Suprapubic skin (tissue), 4 donors: ENCODE data around the gene FBXL19. TPM values are rescaled to one million over a fixed set of nuclear protein-coding genes. Genes with fewer than 3 reads are reported as not detected.

Experiments
- DNase-seq, 2 donors: peaks; one replicate each; pipeline ENCODE4 v3.0.0-alpha.2; 2019; ENCODE audit warnings: low spot score in 2 of 2
- H3K27ac ChIP-seq: fragments of 200-600 bp; sonication (generic); one replicate; pipeline ENCODE4 v1.5.1; 2019
- H3K27me3 ChIP-seq: fragments of 200-600 bp; sonication (generic); one replicate; pipeline ENCODE4 v1.5.1; 2019
- H3K36me3 ChIP-seq: fragments of 200-600 bp; sonication (generic); one replicate; pipeline ENCODE4 v1.5.1; 2019
- H3K4me1 ChIP-seq: fragments of 200-600 bp; sonication (generic); one replicate; pipeline ENCODE4 v1.5.1; 2019
- H3K4me3 ChIP-seq: fragments of 200-600 bp; sonication (generic); one replicate; pipeline ENCODE4 v1.5.1; 2019; ENCODE audit warnings: mild to moderate bottlenecking
- H3K9me3 ChIP-seq: fragments of 200-600 bp; sonication (generic); one replicate; pipeline ENCODE4 v1.5.1; 2019
- CTCF ChIP-seq, 2 donors: fragments of 200-600 bp in 1 of 2; fragments of 450-650 bp in 1 of 2; sonication (generic) in 1 of 2; IDR thresholded peaks; one replicate each; pipeline ENCODE4 v1.5.1; 2016 to 2019; ENCODE audit warnings: antibody characterized with exemption in 2 of 2, mild to moderate bottlenecking in 1 of 2, moderate library complexity in 1 of 2
- EP300 ChIP-seq: sonication (generic); formaldehyde crosslinking; IDR thresholded peaks from one replicate; pipeline ENCODE4 v1.6.1; 2017; ENCODE audit warnings: antibody characterized with exemption
- POLR2A ChIP-seq, 2 donors: fragments of 450-650 bp; IDR thresholded peaks; one replicate each; pipeline ENCODE4 v1.6.1; 2017; ENCODE audit warnings: antibody characterized with exemption in 2 of 2, mild to moderate bottlenecking in 2 of 2, moderate library complexity in 2 of 2
- POLR2AphosphoS5 ChIP-seq, 3 donors: sonication (generic); formaldehyde crosslinking; IDR thresholded peaks; one replicate each; pipeline ENCODE4 v1.6.1; 2017; ENCODE audit warnings: antibody characterized with exemption in 3 of 3
- WGBS: methylation state at CpG from one replicate; pipeline ENCODE4 v1.1.5; 2018; 5-methylcytosine and 5-hydroxymethylcytosine counted together
- total RNA-seq, 4 donors: library from RNA; depleted of rRNA; stranded (reverse); fragments of >200 nt; gene quantifications; one replicate each; pipeline ENCODE4 v1.1.0, GENCODE V29; 2016

FBXL19 gene
- total RNA-seq, 4 donors from 2014 or later: 21.7 to 28.7 (median 24.5) TPM

GRCh38 chr16:30893417-30893743 is 30.0 kb upstream of the FBXL19 start:
- H3K4me3 ChIP-seq: peak overlapping the region; percentile 79
- no peak for DNase-seq
- TF ChIP-seq CTCF (IDR thresholded peaks at IDR 0.05) (no peak), POLR2AphosphoS5 (IDR thresholded peaks at IDR 0.05) (no peak), POLR2A (IDR thresholded peaks at IDR 0.05) (no peak), EP300 (no peak)
- peaks cover 27% of the 10 kb centered on the region for H3K36me3 ChIP-seq
- peaks cover 48% of the 10 kb centered on the region for H3K4me1 ChIP-seq
- no peaks in the 10 kb centered on the region for H3K9me3 ChIP-seq
- peak overlapping the region; percentile 92 for H3K27ac ChIP-seq
- 0% methylated on average over 2 of the region's 11 CpGs for WGBS
- H3K27me3 ChIP-seq: no peaks in the 10 kb centered on the region

- peak within 1 kb of the TSS; percentile 92 for H3K27ac ChIP-seq
- H3K4me3 ChIP-seq: peak within 1 kb of the TSS; percentile 79
- 0% methylated on average over 1 of the region's 97 CpGs for WGBS
- peak; percentile 92 to 95 for DNase-seq
- peak; percentile 16 to 38 for TF ChIP-seq POLR2A (IDR thresholded peaks at IDR 0.05)
- peak in 2 of 3 donors; percentile 25 to 29 for TF ChIP-seq POLR2AphosphoS5 (IDR thresholded peaks at IDR 0.05)
- TF ChIP-seq EP300: no peak
- TF ChIP-seq CTCF (IDR thresholded peaks at IDR 0.05): peak in 1 of 2 donors; percentile 42
- peaks cover 48% of the 10 kb centered on the region for H3K4me1 ChIP-seq
- peaks cover 23% of the 10 kb centered on the region for H3K36me3 ChIP-seq
- no peaks in the 10 kb centered on the region for H3K9me3 ChIP-seq
- no peaks in the 10 kb centered on the region for H3K27me3 ChIP-seq
Measured at GRCh38 chr16:30893744-30894539, 29.4 kb upstream of the FBXL19 start, which contains the start of gene BCL7C. BCL7C (minus strand) TSS chr16:30894077; CDS start chr16:30893944, 133 bp downstream.

- no peak for DNase-seq
- TF ChIP-seq POLR2A (IDR thresholded peaks at IDR 0.05) (no peak), CTCF (IDR thresholded peaks at IDR 0.05) (no peak), POLR2AphosphoS5 (IDR thresholded peaks at IDR 0.05) (no peak), EP300 (no peak)
- H3K36me3 ChIP-seq: peaks cover 15% of the 10 kb centered on the region
- WGBS: 22% methylated on average over 16 of the region's 16 CpGs
- H3K27ac ChIP-seq: peak overlapping the region; percentile 92
- no peaks in the 10 kb centered on the region for H3K9me3 ChIP-seq
- H3K27me3 ChIP-seq: no peaks in the 10 kb centered on the region
- peaks cover 48% of the 10 kb centered on the region for H3K4me1 ChIP-seq
- H3K4me3 ChIP-seq: peak overlapping the region; percentile 79
Measured at GRCh38 chr16:30894540-30895368, 28.6 kb upstream of the FBXL19 start.

- no peak for TF ChIP-seq CTCF (IDR thresholded peaks at IDR 0.05)
- no peak for TF ChIP-seq POLR2AphosphoS5 (IDR thresholded peaks at IDR 0.05)
- TF ChIP-seq EP300: no peak
- no peak for TF ChIP-seq POLR2A (IDR thresholded peaks at IDR 0.05)
- Histone ChIP-seq H3K27ac (peak overlapping the region; percentile 92), H3K4me3 (peak overlapping the region; percentile 51), H3K36me3 (peaks cover 10% of the 10 kb centered on the region), H3K9me3 (no peaks in the 10 kb centered on the region), H3K4me1 (peaks cover 48% of the 10 kb centered on the region), H3K27me3 (no peaks in the 10 kb centered on the region)
- DNase-seq: no peak
- 45% methylated on average over 31 of the region's 32 CpGs for WGBS
Measured at GRCh38 chr16:30895627-30896260, 27.6 kb upstream of the FBXL19 start.
